ENCODE measurements around the gene UBXN7. TPM values are rescaled to one million over a fixed set of nuclear protein-coding genes. Genes with fewer than 3 reads are reported as not detected.

Gene UBXN7
- total and polyA plus RNA-seq, 9 of the 15 experiments (the other 6 are each of a cell fraction or from before 2014, with no cell fraction given) = 3.5 to 44.6 (median 13.4) TPM

- FAIRE-seq (no peak), DNase-seq (ENCODE audit: extremely low read depth in 1 of 4, low spot score in 3 of 4) (no peak), ATAC-seq (0 out of 3 replicates have a peak, but pooled peaks have one; percentile 18)
- no peaks in the 10 kb centered on the region for H3K36me3 ChIP-seq (ENCODE audit: control insufficient read depth, insufficient read depth, low read length)
- no peaks in the 10 kb centered on the region for H4K20me1 ChIP-seq (replicated peaks; ENCODE audit: control insufficient read depth, insufficient read depth, low read length)
- intact Hi-C loops (cut with micrococcal nuclease) = no loop called here
- H3K4me3 ChIP-seq = no peak overlapping the region
- H2AFZ ChIP-seq (ENCODE audit: low read depth, low read length) = no peak overlapping the region
- H3K9me1 ChIP-seq (ENCODE audit: control insufficient read depth, insufficient read depth, low read length) = no peaks in the 10 kb centered on the region
- BruUV-seq (replicated peaks) = no TSS peak
- no peaks in the 10 kb centered on the region for H3K9me3 ChIP-seq (replicated peaks; ENCODE audit: control insufficient read depth, insufficient read depth, low read depth, low read length)
- TF ChIP-seq RFX1 (IDR thresholded peaks at IDR 0.05) (no peak), KLF16 (IDR thresholded peaks at IDR 0.05) (no peak), E4F1 (CRISPR knock-in tag; IDR thresholded peaks at IDR 0.05; ENCODE audit: borderline replicate concordance) (no peak), SRSF1 (IDR thresholded peaks at IDR 0.05; ENCODE audit: low read depth, low read length) (no peak)
- H3K4me2 ChIP-seq (ENCODE audit: insufficient read depth, low read length) = no peak overlapping the region
- H3K27ac ChIP-seq (ENCODE audit: extremely low read depth, low read depth, low read length) = no peak overlapping the region
- in situ Hi-C loops (cut with MboI) = no loop called here
- H3K4me1 ChIP-seq (replicated peaks in 1 of 2; ENCODE audit: control insufficient read depth in 2 of 2, insufficient read depth in 2 of 2, low read length in 2 of 2) = peaks cover 0 to 5% of the 10 kb centered on the region in 2 experiments; a peak in 4 of 5 replicates
- 5% methylated on average over 3 of the region's 3 CpGs for WGBS (ENCODE audit: insufficient coverage, low coverage, missing lambda C conversion rate)
- ChIA-PET CTCF (ENCODE audit: low intra/inter-chr PET ratio) (no interaction called here), POLR2A (interaction anchor here (1.2 kb wide), 1 partner anchor 24 kb away, joined by 3 read pairs; no protein-coding TSS in a partner anchor)
- no peaks in the 10 kb centered on the region for H3K27me3 ChIP-seq (ENCODE audit: control insufficient read depth in 2 of 2, insufficient read depth in 2 of 2, low read length in 2 of 2)
- H3K79me2 ChIP-seq (ENCODE audit: control insufficient read depth, insufficient read depth, low read length) = no peaks in the 10 kb centered on the region
- no peak overlapping the region for H3K9ac ChIP-seq (ENCODE audit: insufficient read depth in 1 of 2, low read depth in 2 of 2, low read length in 2 of 2)
Measured at GRCh38 chr3:196440696-196441095, 8.5 kb upstream of the UBXN7 start.

All from K562 (cell line).